Stimulated activated CD8-positive, alpha-beta memory T cell treated with anti-CD3 and anti-CD28 coated beads, Interleukin-4, amount 100 ng/mL, for 4 hours (primary cell): Measurements from ENCODE around the gene LMNB1.

Source experiments
- DNase-seq, 2 donors: peaks; one replicate each; pipeline ENCODE4 v3.0.0-alpha.2; 2020; ENCODE audit warnings: low read depth in 2 of 2, low spot score in 1 of 2

Gene LMNB1

GRCh38 chr5:126883564-126884245 is 106.8 kb downstream of the LMNB1 start:
- DNase-seq: no peak

GRCh38 chr5:126884269-126884819 is 107.4 kb downstream of the LMNB1 start:
- no peak for DNase-seq
